GM12878 (cell line): ENCODE results near the gene LDLRAP1. TPM values are rescaled to one million over a fixed set of nuclear protein-coding genes. Genes with fewer than 3 reads are reported as not detected.

Source experiments
- ATAC-seq: fragments of 200-7000 bp; cut with Tn5 transposase; 3 replicates; pipeline ENCODE4 v1.9.1; 2020; ENCODE audit warnings: mild to moderate bottlenecking, moderate library complexity
- BruUV-seq: library from RNA; stranded (reverse); fragments of 400-500 nt; replicated peaks from 2 replicates; lab custom pipeline; 2021; lab: Mats Ljungman, UMichigan
- CTCF ChIA-PET: fragments of 300-600 bp; sonication (Branson Sonifier 250); formaldehyde crosslinking; extraction: SDS; loops from one replicate; lab custom pipeline; 2021; ENCODE audit warnings: inconsistent platforms; lab: Yijun Ruan, JAX
- POLR2A ChIA-PET: fragments of 350-600 bp; formaldehyde crosslinking; extraction: SDS; loops from one replicate; lab custom pipeline; 2021; ENCODE audit warnings: inconsistent platforms; lab: Charles Lee
- RAD21 ChIA-PET: fragments of 300-600 bp; sonication (Branson Sonifier 250); formaldehyde crosslinking; loops from one replicate; lab custom pipeline; 2023; ENCODE audit warnings: antibody characterized with exemption; ENCODE audit not compliant: unreplicated experiment; lab: Charles Lee
- SMC1A ChIA-PET: fragments of 300-600 bp; sonication (Branson Sonifier 250); formaldehyde crosslinking; loops from one replicate; lab custom pipeline; 2023; ENCODE audit not compliant: unreplicated experiment, uncharacterized antibody; lab: Charles Lee
- DNase-seq: peaks from one replicate; pipeline ENCODE4 v3.0.0-alpha.2; 2011; ENCODE audit warnings: low read depth, low spot score
- FAIRE-seq: peaks from 3 replicates; lab custom pipeline; 2011; peaks lifted over from hg19 to GRCh38; lab: Jason Lieb, UNC
- H2AFZ ChIP-seq: 2 replicates; pipeline ENCODE4 v1.6.0; 2011; ENCODE audit warnings: low read depth, low read length, control low read depth; ENCODE audit not compliant: control insufficient read depth
- H3K27ac ChIP-seq: 2 replicates; pipeline ENCODE4 v1.5.1; 2011; ENCODE audit warnings: control low read depth; ENCODE audit not compliant: control insufficient read depth, insufficient read depth
- H3K27me3 ChIP-seq, 2 experiments: replicated peaks in 1 of 2; 2 replicates each; pipeline versions ENCODE4 v1.6.0 to v1.6.1; 2011; ENCODE audit warnings: low read length in 1 of 2; ENCODE audit not compliant: control insufficient read depth in 2 of 2, insufficient read depth in 2 of 2
- H3K36me3 ChIP-seq, 2 experiments: 2 replicates each; pipeline ENCODE4 v1.5.1; 2011; ENCODE audit warnings: low read length in 1 of 2; ENCODE audit not compliant: control insufficient read depth in 2 of 2, insufficient read depth in 2 of 2
- H3K4me1 ChIP-seq: 2 replicates; pipeline ENCODE4 v1.6.1; 2011; ENCODE audit warnings: mild to moderate bottlenecking, low read length, moderate library complexity, mixed read lengths; ENCODE audit not compliant: control insufficient read depth, insufficient read depth
- H3K4me2 ChIP-seq: 2 replicates; pipeline ENCODE4 v1.6.0; 2011; ENCODE audit warnings: control low read depth; ENCODE audit not compliant: control insufficient read depth, insufficient read depth
- H3K4me3 ChIP-seq: fragments of 200-600 bp; sonication (generic); 2 replicates; pipeline ENCODE4 v1.5.1; 2016
- H3K79me2 ChIP-seq: 2 replicates; pipeline ENCODE4 v1.6.0; 2011; ENCODE audit warnings: low read length; ENCODE audit not compliant: control insufficient read depth, insufficient read depth
- H3K9ac ChIP-seq: 2 replicates; pipeline ENCODE4 v1.8.0; 2011; ENCODE audit warnings: low read length, control low read depth, mixed read lengths; ENCODE audit not compliant: control insufficient read depth, insufficient read depth
- H3K9me3 ChIP-seq: replicated peaks from 3 replicates; pipeline ENCODE4 v1.5.1; 2011; ENCODE audit warnings: mild to moderate bottlenecking, low read length; ENCODE audit not compliant: control insufficient read depth, insufficient read depth
- H4K20me1 ChIP-seq: 2 replicates; pipeline ENCODE4 v1.6.0; 2011; ENCODE audit not compliant: control insufficient read depth, insufficient read depth
- BMI1 ChIP-seq: fragments of 450-650 bp; IDR thresholded peaks from 2 replicates; pipeline ENCODE4 v1.6.1; 2016; ENCODE audit warnings: mild to moderate bottlenecking, moderate library complexity, borderline replicate concordance
- EED ChIP-seq: sonication (generic); IDR thresholded peaks from 2 replicates; pipeline ENCODE4 v1.6.1; 2016; ENCODE audit warnings: antibody characterized with exemption, low read depth
- LARP7 ChIP-seq: fragments of 450-650 bp; IDR thresholded peaks from 2 replicates; pipeline ENCODE4 v1.6.1; 2017; ENCODE audit warnings: mild to moderate bottlenecking
- NR2C1 ChIP-seq: fragments of 450-650 bp; IDR thresholded peaks from 2 replicates; pipeline ENCODE4 v1.6.1; 2017; ENCODE audit warnings: antibody characterized with exemption, mild to moderate bottlenecking, moderate library complexity
- RCOR1 ChIP-seq: conservative IDR thresholded peaks from 2 replicates; pipeline ENCODE4 v1.6.1; 2012; ENCODE audit warnings: low read depth, low read length, improper control_type of control experiment
- SIN3A ChIP-seq: IDR thresholded peaks from 2 replicates; pipeline ENCODE4 v1.6.1; 2012; ENCODE audit warnings: low read depth, low read length, improper control_type of control experiment
- SUPT20H ChIP-seq: IDR thresholded peaks from 2 replicates; pipeline ENCODE4 v1.6.1; 2011; ENCODE audit warnings: low read depth, mild to moderate bottlenecking, low read length, moderate library complexity, borderline replicate concordance; ENCODE audit not compliant: control insufficient read depth
- TCF3 ChIP-seq: IDR thresholded peaks from 2 replicates; pipeline ENCODE4 v1.6.1; 2012; ENCODE audit warnings: low read depth, mild to moderate bottlenecking, low read length, borderline replicate concordance; ENCODE audit not compliant: insufficient read depth
- ZNF592 ChIP-seq: fragments of 450-650 bp; IDR thresholded peaks from 2 replicates; pipeline ENCODE4 v1.6.1; 2017; ENCODE audit warnings: mild to moderate bottlenecking, moderate library complexity
- WGBS: methylation state at CpG from one replicate; pipeline ENCODE4 v1.1.6; 2016; ENCODE audit warnings: low lambda C conversion rate; ENCODE audit not compliant: insufficient replicate concordance, insufficient coverage; ENCODE audit errors: missing lambda C conversion rate; 5-methylcytosine and 5-hydroxymethylcytosine counted together
- in situ Hi-C: fragments of 300-500 bp; cut with MboI; formaldehyde crosslinking; loops from 9 replicates; pipeline ENCODE4 v1.14.3; 2018; ENCODE audit warnings: mixed read lengths
- intact Hi-C: fragments of 100-400 bp; cut with micrococcal nuclease; formaldehyde crosslinking; loops from one replicate; pipeline ENCODE4 v1.14.2; 2022; ENCODE audit not compliant: unreplicated experiment
- polyA plus RNA-seq, 11 experiments: library from polyadenylated mRNA; depleted of rRNA in 4 of 11; unstranded in 6 of 11; stranded (reverse) in 5 of 11; fragments of >200 nt; fragmentation: Nextera tagmentation in 4 of 11; fragmentation: Illumina TruSeq in 1 of 11; extraction: Ambion mirVana in 4 of 11; extraction: Trizol in 1 of 11; gene quantifications; 1 replicate in 1 of 11; 2 replicates in 10 of 11; pipeline versions ENCODE4 v1.2.1 to v1.2.3, GENCODE V29; 2011 to 2016; ENCODE audit warnings: inconsistent platforms in 2 of 11, missing spikeins in 2 of 11, low read depth in 1 of 11
- total RNA-seq, 4 experiments: library from RNA; depleted of rRNA in 3 of 4; stranded (reverse); fragments of >200 nt in 3 of 4; fragmentation: Illumina TruSeq in 1 of 4; extraction: Trizol in 1 of 4; gene quantifications; 2 replicates each; pipeline versions ENCODE4 v1.2.1 to v1.2.3, GENCODE V29; 2013 to 2021

The LDLRAP1 gene
- total and polyA plus RNA-seq, 10 of the 15 experiments (the other 5 are each of a cell fraction or from before 2014, with no cell fraction given), result 0.43 to 37.6 (median 22.0) TPM

- Histone ChIP-seq H3K4me2 (no peak overlapping the region; the same call in 1 of the 2 replicates), H3K4me3 (no peak overlapping the region), H3K9ac (no peak overlapping the region), H3K79me2 (no peaks in the 10 kb centered on the region), H2AFZ (no peak overlapping the region), H3K27ac (peak overlapping the region; percentile 65), H3K4me1 (peaks cover 21% of the 10 kb centered on the region), H4K20me1 (0 out of 2 replicates have a peak, but pooled peaks cover 3% of the 10 kb centered on the region), H3K27me3 (no peaks in the 10 kb centered on the region), H3K36me3 (peaks cover 0 to 15% of the 10 kb centered on the region in 2 experiments; a peak in 2 of 4 replicates), H3K9me3 (no peaks in the 10 kb centered on the region)
- intact Hi-C loops, result no loop called here
- ATAC-seq (no peak), FAIRE-seq (no peak), DNase-seq (no peak)
- TF ChIP-seq EED (no peak), TCF3 (no peak), NR2C1 (no peak), RCOR1 (no peak), SIN3A (no peak), BMI1 (no peak), SUPT20H (no peak), ZNF592 (no peak), LARP7 (no peak)
- 78% methylated on average over 8 of the region's 8 CpGs for WGBS
- in situ Hi-C loops, result no loop called here
- POLR2A ChIA-PET, result no interaction called here
- SMC1A ChIA-PET, result no interaction called here
- no TSS peak for BruUV-seq
- RAD21 ChIA-PET, result interaction anchor here (1.0 kb wide), 1 partner anchor 11 kb away, joined by 3 read pairs; no protein-coding TSS in a partner anchor
- CTCF ChIA-PET, result interaction anchor here (0.6 kb wide), 1 partner anchor 24 kb away, joined by 4 read pairs; no protein-coding TSS in a partner anchor
These were observed 18.2 kb downstream of the LDLRAP1 start for GRCh38 chr1:25561421-25562100.
